Sigmoid colon (tissue), 7 donors: ENCODE data around the gene PLA2G12A. TPM values are rescaled to one million over a fixed set of nuclear protein-coding genes. Genes with fewer than 3 reads are reported as not detected.

Experiments
- DNase-seq: peaks from one replicate; pipeline ENCODE4 v3.0.0-alpha.2; 2019
- H3K27ac ChIP-seq, 4 donors: fragments of 200-600 bp; sonication (generic); one replicate each; pipeline ENCODE4 v1.5.1; 2016 to 2019; ENCODE audit warnings: mild to moderate bottlenecking in 1 of 4
- H3K27me3 ChIP-seq, 3 donors: fragments of 200-600 bp; sonication (generic); one replicate each; pipeline ENCODE4 v1.5.1; 2019; ENCODE audit warnings: mild to moderate bottlenecking in 1 of 3
- H3K36me3 ChIP-seq, 4 donors: fragments of 200-600 bp; sonication (generic); one replicate each; pipeline ENCODE4 v1.5.1; 2016 to 2019
- H3K4me1 ChIP-seq, 4 donors: fragments of 200-600 bp; sonication (generic); one replicate each; pipeline ENCODE4 v1.5.1; 2017 to 2019
- H3K4me3 ChIP-seq, 4 donors: fragments of 200-600 bp; sonication (generic); one replicate each; pipeline ENCODE4 v1.5.1; 2017 to 2019; ENCODE audit warnings: mild to moderate bottlenecking in 2 of 4, moderate library complexity in 1 of 4
- H3K9me3 ChIP-seq, 4 donors: fragments of 200-600 bp in 3 of 4; sonication (generic) in 3 of 4; one replicate each; pipeline versions ENCODE4 v1.5.1 to v1.6.1; 2013 to 2019
- CTCF ChIP-seq, 4 experiments: fragments of 450-650 bp in 3 of 4; fragments of 200-600 bp in 1 of 4; IDR thresholded peaks; one replicate each; pipeline ENCODE4 v1.5.1; 2016 to 2019; ENCODE audit warnings: antibody characterized with exemption in 4 of 4, mild to moderate bottlenecking in 3 of 4, moderate library complexity in 2 of 4
- EP300 ChIP-seq, 4 donors: sonication (generic); formaldehyde crosslinking; IDR thresholded peaks; one replicate each; pipeline ENCODE4 v1.6.1; 2017; ENCODE audit warnings: antibody characterized with exemption in 4 of 4
- POLR2A ChIP-seq, 2 donors: fragments of 450-650 bp; IDR thresholded peaks; one replicate each; pipeline ENCODE4 v1.6.1; 2016; ENCODE audit warnings: antibody characterized with exemption in 2 of 2, mild to moderate bottlenecking in 2 of 2, moderate library complexity in 2 of 2
- POLR2AphosphoS5 ChIP-seq, 4 donors: sonication (generic); formaldehyde crosslinking; IDR thresholded peaks; one replicate each; pipeline ENCODE4 v1.6.1; 2017; ENCODE audit warnings: antibody characterized with exemption in 4 of 4
- WGBS, 2 donors: extraction: QIAGEN DNeasy Blood & Tissue Kit; methylation state at CpG; one replicate each; pipeline ENCODE4 v1.1.7; 2013; 5-methylcytosine and 5-hydroxymethylcytosine counted together
- intact Hi-C: fragments of 100-400 bp; cut with DNase I; formaldehyde crosslinking; loops from one replicate; pipeline ENCODE4 v1.15.1; 2023
- polyA plus RNA-seq, 3 donors: library from polyadenylated mRNA; stranded (reverse); fragments of 200-250 nt; gene quantifications; one replicate each; pipeline ENCODE4 v1.2.3, GENCODE V29; 2013
- total RNA-seq, 4 donors: library from RNA; depleted of rRNA; stranded (reverse); fragments of >200 nt; gene quantifications; one replicate each; pipeline ENCODE4 v1.1.0, GENCODE V29; 2016
- donor health status: healthy with polysubstance abuse.
- donor health status: Bipolar disorder and iron deficiency.
- donor health status: healthy.

The PLA2G12A gene
- total and polyA plus RNA-seq, 7 donors: 6.6 to 94.8 (median 22.8) TPM

GRCh38 chr4:109728385-109728784, 1.5 kb downstream of the PLA2G12A start:
- intact Hi-C loops: no loop called here
- DNase-seq: no peak
- H3K27ac ChIP-seq: no peak overlapping the region
- peaks cover 0 to 17% (median 10%) of the 10 kb centered on the region in 4 donors for H3K4me1 ChIP-seq
- TF ChIP-seq POLR2AphosphoS5 (IDR thresholded peaks at IDR 0.05) (no peak), EP300 (IDR thresholded peaks at IDR 0.05) (no peak), POLR2A (IDR thresholded peaks at IDR 0.05) (no peak), CTCF (IDR thresholded peaks at IDR 0.05) (no peak)
- H3K36me3 ChIP-seq: no peaks in the 10 kb centered on the region
- H3K4me3 ChIP-seq: peak overlapping the region in 1 of 4 donors; percentile 96
- WGBS, 2 donors: 22 to 70% methylated on average over 6 of the region's 6 CpGs
- H3K9me3 ChIP-seq: no peaks in the 10 kb centered on the region
- H3K27me3 ChIP-seq: no peaks in the 10 kb centered on the region

- Histone ChIP-seq H3K27ac (no peak overlapping the region), H3K36me3 (no peaks in the 10 kb centered on the region), H3K9me3 (no peaks in the 10 kb centered on the region), H3K4me1 (no peaks in the 10 kb centered on the region), H3K27me3 (no peaks in the 10 kb centered on the region), H3K4me3 (no peak overlapping the region)
- intact Hi-C loops: no loop called here
- no peak for TF ChIP-seq EP300 (IDR thresholded peaks at IDR 0.05)
- no peak for TF ChIP-seq POLR2A (IDR thresholded peaks at IDR 0.05)
- no peak for TF ChIP-seq POLR2AphosphoS5 (IDR thresholded peaks at IDR 0.05)
- no peak for TF ChIP-seq CTCF (IDR thresholded peaks at IDR 0.05)
- no peak for DNase-seq
- WGBS, 2 donors: 83 to 94% methylated on average over 2 of the region's 2 CpGs
These were observed 6.8 kb downstream of the PLA2G12A start for GRCh38 chr4:109723110-109723509.

- Histone ChIP-seq H3K4me1 (no peaks in the 10 kb centered on the region), H3K27me3 (no peaks in the 10 kb centered on the region), H3K4me3 (no peak overlapping the region), H3K9me3 (no peaks in the 10 kb centered on the region), H3K27ac (no peak overlapping the region), H3K36me3 (peaks cover 0 to under 1% (median under 1%) of the 10 kb centered on the region in 4 donors)
- DNase-seq: no peak
- intact Hi-C loops: no loop called here
- TF ChIP-seq POLR2AphosphoS5 (IDR thresholded peaks at IDR 0.05) (no peak), CTCF (IDR thresholded peaks at IDR 0.05) (no peak), EP300 (IDR thresholded peaks at IDR 0.05) (no peak), POLR2A (IDR thresholded peaks at IDR 0.05) (no peak)
These were observed 7.5 kb downstream of the PLA2G12A start for GRCh38 chr4:109722357-109722756.

GRCh38 chr4:109721033-109721432, 8.8 kb downstream of the PLA2G12A start:
- H3K4me1 ChIP-seq: no peaks in the 10 kb centered on the region
- no peak for TF ChIP-seq POLR2A (IDR thresholded peaks at IDR 0.05)
- TF ChIP-seq POLR2AphosphoS5 (IDR thresholded peaks at IDR 0.05): no peak
- no peak for TF ChIP-seq EP300 (IDR thresholded peaks at IDR 0.05)
- TF ChIP-seq CTCF (IDR thresholded peaks at IDR 0.05): no peak
- intact Hi-C loops: no loop called here
- no peaks in the 10 kb centered on the region for H3K9me3 ChIP-seq
- H3K27ac ChIP-seq: no peak overlapping the region
- WGBS, 2 donors: 94 to 98% methylated on average over 7 of the region's 7 CpGs
- DNase-seq: no peak
- H3K27me3 ChIP-seq: no peaks in the 10 kb centered on the region
- H3K4me3 ChIP-seq: no peak overlapping the region
- H3K36me3 ChIP-seq: peaks cover 0 to 12% (median 6%) of the 10 kb centered on the region in 4 donors

- Histone ChIP-seq H3K9me3 (no peaks in the 10 kb centered on the region), H3K4me1 (no peaks in the 10 kb centered on the region), H3K27me3 (no peaks in the 10 kb centered on the region), H3K27ac (no peak overlapping the region), H3K36me3 (peaks cover 0 to 24% (median 8%) of the 10 kb centered on the region in 4 donors), H3K4me3 (no peak overlapping the region)
- TF ChIP-seq EP300 (IDR thresholded peaks at IDR 0.05) (no peak), CTCF (IDR thresholded peaks at IDR 0.05) (no peak), POLR2AphosphoS5 (IDR thresholded peaks at IDR 0.05) (no peak), POLR2A (IDR thresholded peaks at IDR 0.05) (no peak)
- intact Hi-C loops: no loop called here
- WGBS, 2 donors: 97 to 99% methylated on average over 4 of the region's 4 CpGs
- no peak for DNase-seq
These were observed 10.3 kb downstream of the PLA2G12A start for GRCh38 chr4:109719604-109720003.
